ENCODE results near the gene CASKIN2. TPM values are rescaled to one million over a fixed set of nuclear protein-coding genes. Genes with fewer than 3 reads are reported as not detected.

The CASKIN2 gene
- polyA plus RNA-seq, 2 of the 4 experiments (the other 2 are of a cell fraction), result 3.6 to 11.2 TPM

DNA sequence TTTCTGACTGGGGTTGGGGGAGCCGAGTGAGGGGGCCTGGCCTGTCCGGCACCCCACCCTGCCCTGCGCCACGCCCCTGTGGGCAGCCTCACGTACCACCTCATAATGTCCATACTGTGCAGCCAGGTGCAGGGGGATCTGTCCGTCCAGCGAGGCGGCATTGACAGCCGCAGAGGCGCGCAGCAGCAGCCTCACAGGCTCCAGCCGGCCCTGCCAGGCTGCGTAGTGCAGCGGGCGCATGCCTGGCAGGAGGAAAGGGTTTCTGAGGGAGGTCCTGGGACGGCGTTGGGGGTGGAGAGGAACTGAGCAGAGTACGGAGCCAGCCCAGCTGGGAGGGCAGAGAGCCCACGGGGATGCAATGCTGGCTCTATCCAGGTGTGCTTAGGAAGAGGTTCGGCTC lies 8.4 kb downstream of the CASKIN2 start:
- H3K27ac ChIP-seq, result no peak overlapping the region
- H3K4me3 ChIP-seq, result no peak overlapping the region
- H3K4me2 ChIP-seq, result no peak overlapping the region
- DNase-seq (ENCODE audit: low read depth in 1 of 2, low spot score in 1 of 2) (no peak), ATAC-seq (no peak), FAIRE-seq (no peak)
- WGBS (ENCODE audit: missing lambda C conversion rate), result 91% methylated on average over 20 of the region's 20 CpGs
- TF ChIP-seq NFE2L2 (conservative IDR thresholded peaks at IDR 0.05; ENCODE audit: low read length) (no peak), MYC (IDR thresholded peaks at IDR 0.05; ENCODE audit: borderline replicate concordance, low read length) (no peak), SMC3 (IDR thresholded peaks at IDR 0.05) (no peak), CEBPB (IDR thresholded peaks at IDR 0.05) (no peak), RNF2 (IDR thresholded peaks at IDR 0.05; ENCODE audit: borderline replicate concordance, low read depth) (no peak), GATA3 (IDR thresholded peaks at IDR 0.05; ENCODE audit: borderline replicate concordance) (no peak), CHD2 (IDR thresholded peaks at IDR 0.05; ENCODE audit: low read length, partially characterized antibody) (no peak), TFCP2L1 (CRISPR knock-in tag; IDR thresholded peaks at IDR 0.05) (no peak), HEYL (CRISPR knock-in tag; IDR thresholded peaks at IDR 0.05) (no peak), POLR2AphosphoS2 (conservative IDR thresholded peaks at IDR 0.05; ENCODE audit: low read length) (no peak), CBX2 (IDR thresholded peaks at IDR 0.05; ENCODE audit: borderline replicate concordance, low read depth) (no peak), RCOR1 (IDR thresholded peaks at IDR 0.05; ENCODE audit: low read depth, low read length) (no peak), HOXB13 (CRISPR knock-in tag; IDR thresholded peaks at IDR 0.05; ENCODE audit: low read depth) (no peak)
- TF ChIP-seq, protein P1, sequence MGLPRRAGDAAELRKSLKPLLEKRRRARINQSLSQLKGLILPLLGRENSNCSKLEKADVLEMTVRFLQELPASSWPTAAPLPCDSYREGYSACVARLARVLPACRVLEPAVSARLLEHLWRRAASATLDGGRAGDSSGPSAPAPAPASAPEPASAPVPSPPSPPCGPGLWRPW (IDR thresholded peaks at IDR 0.05), result no peak
- TF ChIP-seq, protein P2, sequence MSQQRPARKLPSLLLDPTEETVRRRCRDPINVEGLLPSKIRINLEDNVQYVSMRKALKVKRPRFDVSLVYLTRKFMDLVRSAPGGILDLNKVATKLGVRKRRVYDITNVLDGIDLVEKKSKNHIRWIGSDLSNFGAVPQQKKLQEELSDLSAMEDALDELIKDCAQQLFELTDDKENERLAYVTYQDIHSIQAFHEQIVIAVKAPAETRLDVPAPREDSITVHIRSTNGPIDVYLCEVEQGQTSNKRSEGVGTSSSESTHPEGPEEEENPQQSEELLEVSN (IDR thresholded peaks at IDR 0.05; ENCODE audit: borderline replicate concordance, low read depth), result no peak
- TF ChIP-seq, protein P3, sequence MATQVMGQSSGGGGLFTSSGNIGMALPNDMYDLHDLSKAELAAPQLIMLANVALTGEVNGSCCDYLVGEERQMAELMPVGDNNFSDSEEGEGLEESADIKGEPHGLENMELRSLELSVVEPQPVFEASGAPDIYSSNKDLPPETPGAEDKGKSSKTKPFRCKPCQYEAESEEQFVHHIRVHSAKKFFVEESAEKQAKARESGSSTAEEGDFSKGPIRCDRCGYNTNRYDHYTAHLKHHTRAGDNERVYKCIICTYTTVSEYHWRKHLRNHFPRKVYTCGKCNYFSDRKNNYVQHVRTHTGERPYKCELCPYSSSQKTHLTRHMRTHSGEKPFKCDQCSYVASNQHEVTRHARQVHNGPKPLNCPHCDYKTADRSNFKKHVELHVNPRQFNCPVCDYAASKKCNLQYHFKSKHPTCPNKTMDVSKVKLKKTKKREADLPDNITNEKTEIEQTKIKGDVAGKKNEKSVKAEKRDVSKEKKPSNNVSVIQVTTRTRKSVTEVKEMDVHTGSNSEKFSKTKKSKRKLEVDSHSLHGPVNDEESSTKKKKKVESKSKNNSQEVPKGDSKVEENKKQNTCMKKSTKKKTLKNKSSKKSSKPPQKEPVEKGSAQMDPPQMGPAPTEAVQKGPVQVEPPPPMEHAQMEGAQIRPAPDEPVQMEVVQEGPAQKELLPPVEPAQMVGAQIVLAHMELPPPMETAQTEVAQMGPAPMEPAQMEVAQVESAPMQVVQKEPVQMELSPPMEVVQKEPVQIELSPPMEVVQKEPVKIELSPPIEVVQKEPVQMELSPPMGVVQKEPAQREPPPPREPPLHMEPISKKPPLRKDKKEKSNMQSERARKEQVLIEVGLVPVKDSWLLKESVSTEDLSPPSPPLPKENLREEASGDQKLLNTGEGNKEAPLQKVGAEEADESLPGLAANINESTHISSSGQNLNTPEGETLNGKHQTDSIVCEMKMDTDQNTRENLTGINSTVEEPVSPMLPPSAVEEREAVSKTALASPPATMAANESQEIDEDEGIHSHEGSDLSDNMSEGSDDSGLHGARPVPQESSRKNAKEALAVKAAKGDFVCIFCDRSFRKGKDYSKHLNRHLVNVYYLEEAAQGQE (IDR thresholded peaks at IDR 0.05), result no peak
- ChIA-PET CTCF (interaction anchor here (1.8 to 6.4 kb wide), 5 partner anchors 10 to 66 kb away, joined by 4 to 55 read pairs (median 18); partner anchors contain the start of genes LLGL2 and TSEN54), POLR2A (no interaction called here)
- H3K9me3 ChIP-seq, result no peaks in the 10 kb centered on the region
- peaks cover 18% of the 10 kb centered on the region for H3K4me1 ChIP-seq

DNA sequence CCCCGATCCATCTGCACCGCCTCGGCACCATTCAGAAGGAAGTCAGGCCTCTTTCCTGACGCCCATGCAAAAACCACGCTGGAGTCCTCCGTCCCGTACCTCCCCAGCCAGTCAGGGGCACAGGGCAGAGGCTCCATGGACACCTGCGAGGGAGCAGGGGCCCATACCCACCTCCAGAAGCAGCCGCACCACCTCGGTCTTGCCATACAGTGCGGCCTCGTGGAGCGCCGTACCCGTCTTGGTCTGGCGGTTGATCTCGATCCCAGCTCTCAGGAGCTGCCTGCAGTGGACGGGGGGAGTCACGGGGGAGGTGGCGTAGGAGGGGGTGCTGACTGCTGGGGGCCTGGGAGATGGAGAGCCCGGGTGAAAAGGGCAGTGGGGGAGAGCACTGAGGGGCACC lies 9.2 kb downstream of the CASKIN2 start:
- no peak for DNase-seq (ENCODE audit: low read depth in 1 of 2, low spot score in 1 of 2)
- 84% methylated on average over 17 of the region's 21 CpGs for WGBS (ENCODE audit: missing lambda C conversion rate)
- ATAC-seq, result no peak
- Histone ChIP-seq H3K9me3 (no peaks in the 10 kb centered on the region), H3K4me1 (peaks cover 14% of the 10 kb centered on the region), H3K27ac (no peak overlapping the region), H3K4me3 (no peak overlapping the region), H3K4me2 (no peak overlapping the region)
- FAIRE-seq, result no peak
- ChIA-PET CTCF (interaction anchor here (1.9 to 6.4 kb wide), 7 partner anchors 7 to 124 kb away, joined by 4 to 55 read pairs (median 40); partner anchors contain the start of genes LLGL2 and TSEN54), POLR2A (interaction anchor here (0.6 kb wide), 1 partner anchor 50 kb away, joined by 3 read pairs; no protein-coding TSS in a partner anchor)
- TF ChIP-seq RARB (CRISPR knock-in tag; IDR thresholded peaks at IDR 0.05) (no peak), POLR2A (IDR thresholded peaks at IDR 0.05; ENCODE audit: low read length) (no peak), PHF8 (IDR thresholded peaks at IDR 0.05; ENCODE audit: borderline replicate concordance, low read depth) (no peak), HOXA7 (CRISPR knock-in tag; IDR thresholded peaks at IDR 0.05) (no peak), NFE2L2 (conservative IDR thresholded peaks at IDR 0.05; ENCODE audit: low read length) (no peak), ZC3H11A (IDR thresholded peaks at IDR 0.05) (no peak), FOSL2 (IDR thresholded peaks at IDR 0.05) (no peak), FOSL2 (CRISPR knock-in tag; IDR thresholded peaks at IDR 0.05) (no peak), JUNB (IDR thresholded peaks at IDR 0.05) (no peak), FOSB (CRISPR knock-in tag; IDR thresholded peaks at IDR 0.05) (no peak), SREBF2 (IDR thresholded peaks at IDR 0.05) (no peak), TFCP2L1 (CRISPR knock-in tag; IDR thresholded peaks at IDR 0.05) (no peak)
- TF ChIP-seq, protein P4, sequence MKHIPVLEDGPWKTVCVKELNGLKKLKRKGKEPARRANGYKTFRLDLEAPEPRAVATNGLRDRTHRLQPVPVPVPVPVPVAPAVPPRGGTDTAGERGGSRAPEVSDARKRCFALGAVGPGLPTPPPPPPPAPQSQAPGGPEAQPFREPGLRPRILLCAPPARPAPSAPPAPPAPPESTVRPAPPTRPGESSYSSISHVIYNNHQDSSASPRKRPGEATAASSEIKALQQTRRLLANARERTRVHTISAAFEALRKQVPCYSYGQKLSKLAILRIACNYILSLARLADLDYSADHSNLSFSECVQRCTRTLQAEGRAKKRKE (CRISPR knock-in tag; IDR thresholded peaks at IDR 0.05; ENCODE audit: low read depth), result no peak
- TF ChIP-seq, protein P5, sequence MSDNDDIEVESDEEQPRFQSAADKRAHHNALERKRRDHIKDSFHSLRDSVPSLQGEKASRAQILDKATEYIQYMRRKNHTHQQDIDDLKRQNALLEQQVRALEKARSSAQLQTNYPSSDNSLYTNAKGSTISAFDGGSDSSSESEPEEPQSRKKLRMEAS (IDR thresholded peaks at IDR 0.05), result no peak
- TF ChIP-seq, protein P3 (IDR thresholded peaks at IDR 0.05), result no peak
- TF ChIP-seq, protein P6, sequence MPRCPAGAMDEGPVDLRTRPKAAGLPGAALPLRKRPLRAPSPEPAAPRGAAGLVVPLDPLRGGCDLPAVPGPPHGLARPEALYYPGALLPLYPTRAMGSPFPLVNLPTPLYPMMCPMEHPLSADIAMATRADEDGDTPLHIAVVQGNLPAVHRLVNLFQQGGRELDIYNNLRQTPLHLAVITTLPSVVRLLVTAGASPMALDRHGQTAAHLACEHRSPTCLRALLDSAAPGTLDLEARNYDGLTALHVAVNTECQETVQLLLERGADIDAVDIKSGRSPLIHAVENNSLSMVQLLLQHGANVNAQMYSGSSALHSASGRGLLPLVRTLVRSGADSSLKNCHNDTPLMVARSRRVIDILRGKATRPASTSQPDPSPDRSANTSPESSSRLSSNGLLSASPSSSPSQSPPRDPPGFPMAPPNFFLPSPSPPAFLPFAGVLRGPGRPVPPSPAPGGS (IDR thresholded peaks at IDR 0.05), result no peak

Measured in A549 (cell line).